H1 (cell line): ENCODE measurements around the gene TACC2. TPM values are rescaled to one million over a fixed set of nuclear protein-coding genes. Genes with fewer than 3 reads are reported as not detected.
A peak's percentile ranks its signal among the peaks of the same experiment; 100 is the strongest.

Source experiments
- BCL11A ChIP-seq, 2 experiments: IDR thresholded peaks; one replicate each; pipeline ENCODE4 v1.6.1; 2011; ENCODE audit warnings: low read depth in 2 of 2, low read length in 2 of 2, mild to moderate bottlenecking in 2 of 2
- CBX8 ChIP-seq: fragments of 300-800, 300-1000 bp; sonication (generic); IDR thresholded peaks from 2 replicates; pipeline ENCODE4 v1.7.1; 2016; ENCODE audit warnings: low read depth, low read length, borderline replicate concordance
- RAD21 ChIP-seq, 2 experiments: IDR thresholded peaks in 1 of 2; conservative IDR thresholded peaks in 1 of 2; 2 replicates each; pipeline ENCODE4 v1.6.1; 2011; ENCODE audit warnings: low read depth in 2 of 2, low read length in 2 of 2, improper control_type of control experiment in 1 of 2, inconsistent platforms in 1 of 2, mild to moderate bottlenecking in 1 of 2, moderate library complexity in 1 of 2
- RXRA ChIP-seq: IDR thresholded peaks from 2 replicates; pipeline ENCODE4 v1.6.1; 2011; ENCODE audit warnings: low read depth, mild to moderate bottlenecking, low read length, moderate library complexity; ENCODE audit not compliant: insufficient read depth
- SP2 ChIP-seq: IDR thresholded peaks from 2 replicates; pipeline ENCODE4 v1.6.1; 2012; ENCODE audit warnings: mild to moderate bottlenecking, low read length, inconsistent platforms
- polyA plus RNA-seq, 7 experiments: library from polyadenylated mRNA; depleted of rRNA in 3 of 7; stranded (reverse) in 5 of 7; unstranded in 2 of 7; fragments of >200 nt in 5 of 7; fragments of 200-250 nt in 2 of 7; gene quantifications; 1 replicate in 5 of 7; 2 replicates in 1 of 7; 4 replicates in 1 of 7; pipeline versions ENCODE4 v1.2.1 to v1.2.3, GENCODE V29; 2011 to 2013; ENCODE audit warnings: missing spikeins in 2 of 7, mixed read lengths in 2 of 7
- total RNA-seq: library from RNA; stranded (reverse); fragmentation: NEBNext Ultra II Directional; extraction: Animal tissue kit (Norgen Biotek cat#: 25700); gene quantifications from 2 replicates; pipeline ENCODE4 v1.2.1, GENCODE V29; 2021
- TF ChIP-seq, protein P1 (sequence below), 3 experiments: IDR thresholded peaks; 1 replicate in 2 of 3; 2 replicates in 1 of 3; pipeline versions ENCODE4 v1.5.1 to v1.6.1; 2011; ENCODE audit warnings: low read length in 3 of 3, mild to moderate bottlenecking in 3 of 3, inconsistent platforms in 2 of 3, low read depth in 1 of 3, moderate library complexity in 1 of 3; ENCODE audit not compliant: insufficient read depth in 1 of 3; ENCODE audit errors: control extremely low read depth in 1 of 3

Gene TACC2
- total and polyA plus RNA-seq, 2 of the 8 experiments (the other 6 are each of a cell fraction or from before 2014, with no cell fraction given), result 21.2 to 46.6 TPM

DNA sequence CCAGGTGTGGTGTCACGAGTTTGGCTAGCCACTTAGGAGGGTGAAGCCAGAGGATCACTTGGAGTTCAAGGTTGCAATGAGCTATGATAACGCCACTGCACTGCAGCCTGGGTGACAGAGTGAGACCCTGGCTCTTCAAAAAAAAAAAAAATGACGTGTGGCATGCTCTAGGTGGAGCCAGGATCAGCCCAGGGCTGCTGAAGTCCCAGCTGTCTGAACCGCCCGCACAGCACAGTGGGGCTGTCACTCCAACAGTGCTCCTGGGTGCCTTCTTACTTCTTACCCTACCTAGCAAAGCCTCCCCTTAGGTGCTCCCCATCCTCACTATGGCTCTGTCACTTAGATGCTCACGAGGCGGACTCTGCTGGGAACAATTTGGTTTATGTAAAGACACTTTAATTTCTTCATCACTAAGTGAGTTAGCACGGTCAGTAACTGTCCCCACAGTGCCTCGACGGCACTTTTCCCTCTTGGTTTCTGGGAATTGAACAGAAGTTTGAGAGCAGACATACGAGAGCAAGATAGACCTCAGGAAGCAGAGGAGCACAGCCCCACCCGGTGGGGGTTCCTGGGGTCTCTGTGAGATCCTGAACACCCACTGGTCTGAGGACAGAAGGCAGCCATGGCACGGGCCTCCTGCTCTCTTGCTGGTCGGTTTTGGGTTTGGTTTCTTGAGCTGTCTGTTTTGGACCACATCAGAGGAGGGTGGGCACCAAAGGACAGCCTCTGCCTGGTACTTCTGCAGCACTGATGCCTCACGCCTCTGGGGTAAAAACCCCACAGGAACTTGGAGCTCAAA is 215.9 kb downstream of the TACC2 start (continued):
- TF ChIP-seq, protein P1, sequence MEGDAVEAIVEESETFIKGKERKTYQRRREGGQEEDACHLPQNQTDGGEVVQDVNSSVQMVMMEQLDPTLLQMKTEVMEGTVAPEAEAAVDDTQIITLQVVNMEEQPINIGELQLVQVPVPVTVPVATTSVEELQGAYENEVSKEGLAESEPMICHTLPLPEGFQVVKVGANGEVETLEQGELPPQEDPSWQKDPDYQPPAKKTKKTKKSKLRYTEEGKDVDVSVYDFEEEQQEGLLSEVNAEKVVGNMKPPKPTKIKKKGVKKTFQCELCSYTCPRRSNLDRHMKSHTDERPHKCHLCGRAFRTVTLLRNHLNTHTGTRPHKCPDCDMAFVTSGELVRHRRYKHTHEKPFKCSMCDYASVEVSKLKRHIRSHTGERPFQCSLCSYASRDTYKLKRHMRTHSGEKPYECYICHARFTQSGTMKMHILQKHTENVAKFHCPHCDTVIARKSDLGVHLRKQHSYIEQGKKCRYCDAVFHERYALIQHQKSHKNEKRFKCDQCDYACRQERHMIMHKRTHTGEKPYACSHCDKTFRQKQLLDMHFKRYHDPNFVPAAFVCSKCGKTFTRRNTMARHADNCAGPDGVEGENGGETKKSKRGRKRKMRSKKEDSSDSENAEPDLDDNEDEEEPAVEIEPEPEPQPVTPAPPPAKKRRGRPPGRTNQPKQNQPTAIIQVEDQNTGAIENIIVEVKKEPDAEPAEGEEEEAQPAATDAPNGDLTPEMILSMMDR (IDR thresholded peaks at IDR 0.05; ENCODE audit: control extremely low read depth in 1 of 3, insufficient read depth in 1 of 3, low read depth in 1 of 3, low read length in 3 of 3), result peak in 1 of 3 experiments; percentile 8; a peak in 2 of 4 replicates
- no peak for TF ChIP-seq BCL11A (IDR thresholded peaks at IDR 0.05; ENCODE audit: low read depth in 2 of 2, low read length in 2 of 2)
- TF ChIP-seq RXRA, result no peak
- no peak for TF ChIP-seq SP2
- TF ChIP-seq CBX8, result no peak
- TF ChIP-seq RAD21 (IDR thresholded peaks at IDR 0.05 in 1 of 2, conservative IDR thresholded peaks at IDR 0.05 in 1 of 2; ENCODE audit: low read depth in 2 of 2, low read length in 2 of 2), result peak; percentile 31 to 41; a peak in 3 of 4 replicates
- TF ChIP-seq, all 59 proteins: peak for 2
